ENCODE measurements around the gene SERINC5. TPM values are rescaled to one million over a fixed set of nuclear protein-coding genes. Genes with fewer than 3 reads are reported as not detected.
A peak's percentile ranks its signal among the peaks of the same experiment; 100 is the strongest.

The SERINC5 gene
- total and polyA plus RNA-seq, 2 of the 4 experiments (the other 2 are of a cell fraction) = 5.0 to 8.1 TPM

DNA sequence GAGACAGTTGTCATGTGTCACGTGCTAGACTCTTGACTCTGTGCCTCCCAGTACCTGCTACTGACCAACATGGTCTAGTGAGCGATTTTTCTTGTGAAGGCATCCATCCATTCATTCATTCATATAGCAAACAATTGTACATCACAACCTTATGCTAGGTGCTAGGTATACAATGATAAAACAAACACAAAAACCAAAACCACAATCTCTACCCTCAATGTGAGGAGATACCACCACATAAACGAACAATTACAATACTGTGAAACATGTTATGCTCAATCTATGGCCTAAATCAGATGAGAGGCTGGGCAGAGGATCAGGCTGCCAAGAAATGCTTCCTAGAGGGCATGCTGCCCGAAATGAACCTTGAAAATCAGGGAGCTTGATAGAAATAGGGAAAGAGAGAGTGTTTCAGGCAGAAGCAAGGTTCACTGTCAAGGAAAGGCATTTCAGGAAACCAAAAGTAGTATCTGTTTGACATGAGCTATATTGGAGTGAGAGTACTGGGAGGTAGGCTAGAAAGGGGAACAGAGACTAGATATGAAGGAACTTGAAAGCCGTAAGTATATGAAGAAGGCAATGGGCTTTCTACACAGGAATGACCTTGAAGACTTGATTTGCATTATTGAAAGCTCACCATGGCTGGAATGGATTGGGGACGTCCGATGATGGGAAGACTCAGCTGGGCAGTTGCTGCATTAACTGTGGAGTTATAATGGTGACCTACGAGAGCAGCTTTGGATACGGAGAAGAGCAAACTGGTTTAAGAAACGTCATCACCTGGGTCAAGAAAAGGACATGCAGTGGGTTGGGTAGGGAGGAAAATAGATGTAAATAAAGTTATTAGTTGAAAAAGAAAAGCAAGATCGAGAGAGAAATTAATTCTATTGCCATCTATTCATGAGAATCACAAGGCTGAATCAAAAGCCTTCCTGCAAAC is 130.6 kb downstream of the SERINC5 start:
- WGBS, 2 experiments (ENCODE audit: extremely low coverage in 2 of 2, insufficient read length in 1 of 2) = 79 to 100% methylated on average over 1 to 5 of the region's 11 CpGs
- BruUV-seq (replicated peaks) = no TSS peak
- CTCF ChIA-PET = interaction anchor here (0.6 to 1.2 kb wide), 3 partner anchors 19 to 750 kb away, joined by 3 to 4 read pairs (median 4); no protein-coding TSS in a partner anchor
- TF ChIP-seq BHLHE40 (IDR thresholded peaks at IDR 0.05; ENCODE audit: low read depth, low read length) = no peak
- TF ChIP-seq, protein P1, sequence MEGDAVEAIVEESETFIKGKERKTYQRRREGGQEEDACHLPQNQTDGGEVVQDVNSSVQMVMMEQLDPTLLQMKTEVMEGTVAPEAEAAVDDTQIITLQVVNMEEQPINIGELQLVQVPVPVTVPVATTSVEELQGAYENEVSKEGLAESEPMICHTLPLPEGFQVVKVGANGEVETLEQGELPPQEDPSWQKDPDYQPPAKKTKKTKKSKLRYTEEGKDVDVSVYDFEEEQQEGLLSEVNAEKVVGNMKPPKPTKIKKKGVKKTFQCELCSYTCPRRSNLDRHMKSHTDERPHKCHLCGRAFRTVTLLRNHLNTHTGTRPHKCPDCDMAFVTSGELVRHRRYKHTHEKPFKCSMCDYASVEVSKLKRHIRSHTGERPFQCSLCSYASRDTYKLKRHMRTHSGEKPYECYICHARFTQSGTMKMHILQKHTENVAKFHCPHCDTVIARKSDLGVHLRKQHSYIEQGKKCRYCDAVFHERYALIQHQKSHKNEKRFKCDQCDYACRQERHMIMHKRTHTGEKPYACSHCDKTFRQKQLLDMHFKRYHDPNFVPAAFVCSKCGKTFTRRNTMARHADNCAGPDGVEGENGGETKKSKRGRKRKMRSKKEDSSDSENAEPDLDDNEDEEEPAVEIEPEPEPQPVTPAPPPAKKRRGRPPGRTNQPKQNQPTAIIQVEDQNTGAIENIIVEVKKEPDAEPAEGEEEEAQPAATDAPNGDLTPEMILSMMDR (conservative IDR thresholded peaks at IDR 0.05; ENCODE audit: low read depth, low read length) = no peak
- TF ChIP-seq MXI1 (IDR thresholded peaks at IDR 0.05; ENCODE audit: borderline replicate concordance, low read depth, low read length) = no peak
- TF ChIP-seq MAFK (IDR thresholded peaks at IDR 0.05; ENCODE audit: low read depth, low read length) = no peak
- no peak for TF ChIP-seq POLR2A (IDR thresholded peaks at IDR 0.05; ENCODE audit: low read depth, low read length)
- TF ChIP-seq, protein P2, sequence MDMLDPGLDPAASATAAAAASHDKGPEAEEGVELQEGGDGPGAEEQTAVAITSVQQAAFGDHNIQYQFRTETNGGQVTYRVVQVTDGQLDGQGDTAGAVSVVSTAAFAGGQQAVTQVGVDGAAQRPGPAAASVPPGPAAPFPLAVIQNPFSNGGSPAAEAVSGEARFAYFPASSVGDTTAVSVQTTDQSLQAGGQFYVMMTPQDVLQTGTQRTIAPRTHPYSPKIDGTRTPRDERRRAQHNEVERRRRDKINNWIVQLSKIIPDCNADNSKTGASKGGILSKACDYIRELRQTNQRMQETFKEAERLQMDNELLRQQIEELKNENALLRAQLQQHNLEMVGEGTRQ (IDR thresholded peaks at IDR 0.05; ENCODE audit: low read depth, low read length) = no peak
- TF ChIP-seq FOS (IDR thresholded peaks at IDR 0.05; ENCODE audit: low read depth, low read length) = no peak
- TF ChIP-seq RCOR1 (IDR thresholded peaks at IDR 0.05; ENCODE audit: insufficient replicate concordance, low read length) = no peak
- no peak for TF ChIP-seq CEBPB (IDR thresholded peaks at IDR 0.05; ENCODE audit: low read depth, low read length)
- TF ChIP-seq MAZ (IDR thresholded peaks at IDR 0.05; ENCODE audit: borderline replicate concordance, low read depth, low read length) = no peak
- no peak for TF ChIP-seq RFX5 (IDR thresholded peaks at IDR 0.05; ENCODE audit: low read depth, low read length)
- TF ChIP-seq RAD21 (IDR thresholded peaks at IDR 0.05; ENCODE audit: low read length) = no peak
- no peak for TF ChIP-seq NFE2L2 (IDR thresholded peaks at IDR 0.05; ENCODE audit: low read depth, low read length)
- TF ChIP-seq SMC3 (IDR thresholded peaks at IDR 0.05; ENCODE audit: low read depth, low read length) = no peak

More for the DNA sequence above, 130.6 kb downstream of the SERINC5 start:
- H3K4ac ChIP-seq (ENCODE audit: low read depth, low read length) = no peak overlapping the region
- no peak overlapping the region for H3K27ac ChIP-seq (ENCODE audit: insufficient read depth, low read length)
- H4K91ac ChIP-seq (ENCODE audit: insufficient read depth, low read depth, low read length) = no peak overlapping the region
- H2BK20ac ChIP-seq (ENCODE audit: low read depth, low read length) = no peak overlapping the region
- H2BK5ac ChIP-seq (ENCODE audit: low read depth, low read length, poor library complexity, severe bottlenecking) = no peak overlapping the region
- in situ Hi-C loops (cut with MboI; ENCODE audit: low sequenced_read_pairs) = no loop called here
- no peak overlapping the region for H2BK15ac ChIP-seq (ENCODE audit: low read depth, low read length)
- peaks cover 4% of the 10 kb centered on the region; the same call in 1 of the 2 replicates for H3K27me3 ChIP-seq (ENCODE audit: control insufficient read depth, insufficient read depth, low read length)
- no peak overlapping the region for H3K4me3 ChIP-seq (ENCODE audit: insufficient read depth, low read depth, low read length)
- no peaks in the 10 kb centered on the region for H3K4me1 ChIP-seq (ENCODE audit: control insufficient read depth, insufficient read depth, low read length)
- H3K79me1 ChIP-seq (ENCODE audit: low read depth in 1 of 2, low read length in 2 of 2) = no peaks in the 10 kb centered on the region
- POLR2A ChIA-PET (ENCODE audit: unreplicated experiment) = no interaction called here
- H3K9ac ChIP-seq (ENCODE audit: low read depth, low read length) = no peak overlapping the region
- H3K18ac ChIP-seq (ENCODE audit: low read depth, low read length) = no peak overlapping the region
- no peaks in the 10 kb centered on the region for H4K20me1 ChIP-seq (ENCODE audit: insufficient read depth, low read length)
- H2AFZ ChIP-seq (replicated peaks; ENCODE audit: low read length, poor library complexity) = peak overlapping the region; percentile 45
- no peaks in the 10 kb centered on the region for H3K36me3 ChIP-seq (ENCODE audit: control insufficient read depth, insufficient read depth, low read length)
- no peak for ATAC-seq (ENCODE audit: low read depth)
- no peaks in the 10 kb centered on the region; the same call in 1 of the 2 replicates for H3K9me3 ChIP-seq (ENCODE audit: control insufficient read depth, insufficient read depth, low read length)
- H3K4me2 ChIP-seq (ENCODE audit: low read depth, low read length) = no peak overlapping the region
- dilution Hi-C loops (cut with HindIII; ENCODE audit: low sequenced_read_pairs, unreplicated experiment) = no loop called here
- DNase-seq = no peak
- H4K5ac ChIP-seq (ENCODE audit: low read depth, low read length) = no peak overlapping the region
- H2AK5ac ChIP-seq (ENCODE audit: low read depth, low read length) = no peak overlapping the region
- intact Hi-C loops (cut with micrococcal nuclease) = no loop called here
- no peak overlapping the region for H3K56ac ChIP-seq (ENCODE audit: extremely low read depth, insufficient read depth, low read length)
- H2AK9ac ChIP-seq (replicated peaks; ENCODE audit: low read depth, low read length, poor library complexity) = no peak overlapping the region
- H3K23ac ChIP-seq (ENCODE audit: low read depth, low read length) = no peak overlapping the region
- H2BK120ac ChIP-seq (ENCODE audit: low read depth, low read length) = no peak overlapping the region
- no peak overlapping the region for H4K8ac ChIP-seq (ENCODE audit: low read depth in 2 of 2, low read length in 2 of 2)
- H3K9me1 ChIP-seq (ENCODE audit: insufficient read depth, low read length) = no peaks in the 10 kb centered on the region
- H3K14ac ChIP-seq (replicated peaks; ENCODE audit: low read depth, low read length) = no peak overlapping the region
